HG02938 (cell line): ENCODE measurements around the gene OSBPL9.

Source experiments
- ATAC-seq: cut with Tn5 transposase; IDR thresholded peaks from one replicate; pipeline ENCODE4 v1.9.1; 2021; ENCODE audit warnings: mild to moderate bottlenecking, moderate library complexity; ENCODE audit not compliant: unreplicated experiment

The OSBPL9 gene

GRCh38 chr1:51616903-51617708 lies at the start of gene OSBPL9:
Gene OSBPL9, plus strand, starts transcription at chr1:51617092. Its CDS starts 19 bp downstream, at chr1:51617111.
- peak; percentile 88 for ATAC-seq

GRCh38 chr1:51567653-51568052 lies 49.2 kb upstream of the OSBPL9 start:
- ATAC-seq, result no peak

- ATAC-seq, result no peak
These were observed 48.5 kb upstream of the OSBPL9 start for GRCh38 chr1:51568231-51568935.

GRCh38 chr1:51569284-51570062 lies 47.4 kb upstream of the OSBPL9 start:
- ATAC-seq, result peak; percentile 78

GRCh38 chr1:51570063-51570710 lies 46.7 kb upstream of the OSBPL9 start:
- ATAC-seq, result peak; percentile 38

- ATAC-seq, result no peak
These were observed 44.5 kb upstream of the OSBPL9 start for GRCh38 chr1:51572365-51572764.

GRCh38 chr1:51574796-51575195 lies 42.1 kb upstream of the OSBPL9 start:
- no peak for ATAC-seq

- no peak for ATAC-seq
These were observed 41.3 kb upstream of the OSBPL9 start for GRCh38 chr1:51575406-51576084.

- no peak for ATAC-seq
These were observed 40.8 kb upstream of the OSBPL9 start for GRCh38 chr1:51576085-51576444.

GRCh38 chr1:51576923-51577322 lies 40.0 kb upstream of the OSBPL9 start:
- ATAC-seq, result no peak

GRCh38 chr1:51578383-51579109 lies 38.3 kb upstream of the OSBPL9 start:
- peak; percentile 81 for ATAC-seq

GRCh38 chr1:51581238-51581637 lies 35.7 kb upstream of the OSBPL9 start:
- ATAC-seq, result no peak

GRCh38 chr1:51583532-51583931 lies 33.4 kb upstream of the OSBPL9 start:
- no peak for ATAC-seq

- ATAC-seq, result no peak
These were observed 32.9 kb upstream of the OSBPL9 start for GRCh38 chr1:51584021-51584420.

GRCh38 chr1:51592711-51593110 lies 24.2 kb upstream of the OSBPL9 start:
- no peak for ATAC-seq

- ATAC-seq, result no peak
These were observed 22.2 kb upstream of the OSBPL9 start for GRCh38 chr1:51594716-51595115.

GRCh38 chr1:51600529-51600928 lies 16.4 kb upstream of the OSBPL9 start:
- ATAC-seq, result no peak

- no peak for ATAC-seq
These were observed 15.9 kb upstream of the OSBPL9 start for GRCh38 chr1:51600965-51601364.

- ATAC-seq, result no peak
These were observed 10.8 kb upstream of the OSBPL9 start for GRCh38 chr1:51605961-51606723.
